GM12891 (cell line): ENCODE results near the gene RHOB.

ENCODE experiments used
- DNase-seq: peaks from one replicate; pipeline ENCODE4 v3.0.0; 2011; ENCODE audit warnings: low spot score; ENCODE audit not compliant: insufficient read length
- FAIRE-seq: peaks from 2 replicates; lab custom pipeline; 2011; peaks lifted over from hg19 to GRCh38; lab: Jason Lieb, UNC
- PAX5 ChIP-seq: IDR thresholded peaks from 2 replicates; pipeline ENCODE4 v1.6.1; 2011; ENCODE audit warnings: low read length, moderate library complexity, mild to moderate bottlenecking; ENCODE audit not compliant: insufficient read depth, severe bottlenecking
- POLR2A ChIP-seq: IDR thresholded peaks from 2 replicates; pipeline ENCODE4 v1.6.1; 2011; ENCODE audit warnings: low read depth, low read length, control low read depth
- POLR2AphosphoS5 ChIP-seq: IDR thresholded peaks from 2 replicates; pipeline ENCODE4 v1.6.1; 2011; ENCODE audit warnings: low read depth, low read length, control low read depth
- POU2F2 ChIP-seq: IDR thresholded peaks from 2 replicates; pipeline ENCODE4 v1.6.1; 2011; ENCODE audit warnings: low read depth, mild to moderate bottlenecking, control low read depth, low read length, moderate library complexity
- SPI1 ChIP-seq: IDR thresholded peaks from 2 replicates; pipeline ENCODE4 v1.6.1; 2011; ENCODE audit warnings: low read depth, low read length, control low read depth
- TAF1 ChIP-seq: IDR thresholded peaks from 2 replicates; pipeline ENCODE4 v1.6.1; 2011; ENCODE audit warnings: low read depth, low read length, control low read depth

Gene RHOB

GRCh38 chr2:20484034-20484617 is 37.3 kb downstream of the RHOB start:
- no peak for TF ChIP-seq POLR2AphosphoS5
- FAIRE-seq (no peak), DNase-seq (no peak)

- no peak for DNase-seq
- TF ChIP-seq PAX5 (no peak), POU2F2 (no peak), TAF1 (no peak), SPI1 (no peak), POLR2A (no peak), POLR2AphosphoS5 (no peak)
- FAIRE-seq: no peak
These were observed 38.1 kb downstream of the RHOB start for GRCh38 chr2:20484810-20485611.

GRCh38 chr2:20485612-20486388 is 38.9 kb downstream of the RHOB start:
- FAIRE-seq (no peak), DNase-seq (no peak)
- TF ChIP-seq TAF1: no peak
- TF ChIP-seq PAX5: no peak
- no peak for TF ChIP-seq POLR2AphosphoS5
- TF ChIP-seq SPI1: no peak
- TF ChIP-seq POLR2A: no peak
- no peak for TF ChIP-seq POU2F2

DNA sequence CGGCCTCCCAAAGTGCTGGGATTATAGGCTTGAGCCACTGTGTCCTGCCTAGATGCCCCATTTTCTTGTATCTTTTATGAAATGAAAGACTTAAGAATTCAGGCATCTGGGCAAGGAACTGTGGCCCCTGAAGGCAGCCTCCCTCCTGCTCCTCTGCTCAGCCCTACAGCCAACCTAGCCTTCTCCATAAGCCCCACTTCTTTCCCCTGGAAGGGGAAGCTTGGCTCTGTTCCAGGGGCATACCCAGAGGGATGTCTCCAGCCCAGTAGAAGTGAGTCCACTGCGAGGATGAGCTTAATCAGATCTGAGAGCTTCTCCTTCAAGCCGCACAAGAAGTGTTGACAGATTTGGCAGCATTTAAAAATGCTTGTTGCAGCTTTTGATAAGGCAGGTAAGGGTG is 39.7 kb downstream of the RHOB start:
- DNase-seq: no peak
- no peak for FAIRE-seq
- TF ChIP-seq POU2F2 (no peak), POLR2A (no peak)

GRCh38 chr2:20487030-20487391 is 40.1 kb downstream of the RHOB start:
- DNase-seq: no peak
- no peak for FAIRE-seq
- no peak for TF ChIP-seq PAX5
- no peak for TF ChIP-seq POLR2AphosphoS5
- TF ChIP-seq POU2F2: no peak
- no peak for TF ChIP-seq POLR2A
- TF ChIP-seq TAF1: no peak
- TF ChIP-seq SPI1: no peak

DNA sequence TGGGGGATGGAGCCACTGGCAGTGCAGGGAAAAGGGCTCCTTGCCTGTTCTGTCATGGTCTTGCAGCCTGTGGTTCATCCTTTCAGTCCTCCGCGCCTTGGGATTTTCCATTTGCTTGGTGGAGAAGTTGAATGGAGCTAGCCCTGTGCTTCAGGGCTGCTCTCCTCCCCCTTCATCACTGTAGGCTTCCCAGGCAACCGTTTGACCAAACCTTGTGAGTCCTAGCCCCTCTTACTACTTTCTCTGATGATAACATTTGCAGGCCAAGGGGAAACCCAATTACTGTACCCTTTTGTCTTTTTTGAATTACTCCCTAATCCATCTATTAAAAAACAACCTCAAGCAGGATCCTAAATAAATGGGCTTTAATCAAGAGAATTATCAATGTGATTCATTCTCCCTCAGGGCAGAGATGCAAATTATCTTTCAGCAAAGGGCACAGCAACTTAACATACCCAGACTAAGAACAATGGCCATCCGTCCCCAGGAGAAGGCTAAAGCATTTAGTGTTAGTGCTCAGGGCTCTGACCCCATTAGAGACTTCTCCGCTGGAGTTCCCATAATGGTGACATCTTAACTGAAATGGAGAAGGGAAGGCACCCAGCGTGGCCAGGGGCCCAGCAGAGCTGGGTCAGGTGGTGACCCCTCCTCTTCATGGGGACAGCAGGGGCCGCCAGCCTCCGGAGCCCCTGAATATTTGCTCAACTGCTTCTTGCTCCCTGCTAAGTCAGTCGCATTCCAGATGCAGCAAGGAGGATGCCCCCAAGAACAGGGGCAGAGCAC is 40.7 kb downstream of the RHOB start:
- no peak for FAIRE-seq
- no peak for DNase-seq
- TF ChIP-seq POU2F2 (no peak), PAX5 (no peak), POLR2A (no peak), TAF1 (no peak), POLR2AphosphoS5 (no peak), SPI1 (no peak)

GRCh38 chr2:20488201-20488641 is 41.3 kb downstream of the RHOB start:
- no peak for DNase-seq
- FAIRE-seq: no peak
- TF ChIP-seq PAX5 (no peak), POLR2A (no peak), SPI1 (no peak), TAF1 (no peak), POLR2AphosphoS5 (no peak), POU2F2 (no peak)

DNA sequence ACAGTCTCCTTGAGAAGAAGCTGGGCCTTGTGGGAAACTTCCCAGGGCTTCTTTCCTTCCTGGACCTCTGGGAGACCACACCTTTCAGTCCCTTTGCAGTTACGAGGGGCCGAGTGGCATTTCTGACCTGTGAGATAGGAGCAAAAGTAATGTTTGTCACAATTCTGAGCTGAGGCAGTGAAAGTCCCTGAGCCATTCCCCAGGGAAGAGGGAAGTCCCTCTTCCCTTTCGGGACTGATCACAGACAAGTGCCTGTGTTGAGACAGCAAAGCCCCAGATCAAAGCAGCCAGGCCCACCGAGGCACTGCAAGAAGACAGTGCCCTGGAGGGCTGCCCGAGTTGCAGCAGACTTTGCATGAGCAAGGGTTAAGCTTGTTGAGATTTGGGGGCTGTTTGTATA is 41.9 kb downstream of the RHOB start:
- no peak for FAIRE-seq
- DNase-seq: no peak
- TF ChIP-seq POLR2AphosphoS5: no peak
- TF ChIP-seq PAX5: no peak
- TF ChIP-seq SPI1: no peak
- TF ChIP-seq TAF1: no peak
- TF ChIP-seq POU2F2: no peak
- no peak for TF ChIP-seq POLR2A
